CD8-positive, alpha-beta memory T cell (primary cell): ENCODE results near the gene CD81. TPM values are rescaled to one million over a fixed set of nuclear protein-coding genes. Genes with fewer than 3 reads are reported as not detected.

Experiments
- CTCF ChIA-PET: fragments of 350-600 bp; sonication (Branson Sonifier 250); formaldehyde crosslinking; loops from one replicate; lab custom pipeline; 2021; ENCODE audit warnings: antibody characterized with exemption; lab: Charles Lee
- POLR2A ChIA-PET: fragments of 350-600 bp; sonication (Branson Sonifier 250); formaldehyde crosslinking; loops from one replicate; lab custom pipeline; 2021; ENCODE audit warnings: antibody characterized with exemption; lab: Charles Lee
- DNase-seq, 5 donors: peaks; one replicate each; pipeline versions ENCODE4 v3.0.0 to v3.0.0-alpha.2; 2020 to 2022; ENCODE audit warnings: mixed read lengths in 1 of 5
- H3K27ac ChIP-seq: one replicate; pipeline ENCODE4 v1.7.0; 2013; ENCODE audit warnings: low read depth, mild to moderate bottlenecking, low read length, moderate library complexity
- H3K27me3 ChIP-seq: 2 replicates; pipeline ENCODE4 v1.7.0; 2013; ENCODE audit warnings: low read length, mild to moderate bottlenecking; ENCODE audit not compliant: insufficient read depth, poor library complexity, severe bottlenecking
- H3K36me3 ChIP-seq: 2 replicates; pipeline ENCODE4 v1.7.0; 2013; ENCODE audit warnings: mild to moderate bottlenecking, low read length, moderate library complexity; ENCODE audit not compliant: insufficient read depth
- H3K4me1 ChIP-seq: 2 replicates; pipeline ENCODE4 v1.7.0; 2013; ENCODE audit warnings: mild to moderate bottlenecking, low read length, moderate library complexity; ENCODE audit not compliant: insufficient read depth
- H3K4me3 ChIP-seq: 2 replicates; pipeline ENCODE4 v1.7.0; 2013; ENCODE audit warnings: mild to moderate bottlenecking, low read length
- H3K9me3 ChIP-seq: 2 replicates; pipeline ENCODE4 v1.7.0; 2013; ENCODE audit warnings: mild to moderate bottlenecking, low read length
- H3K27ac Mint-ChIP-seq, 8 donors: one replicate each; pipeline ENCODE4 v1.8.0; 2020 to 2021; ENCODE audit warnings: mixed read lengths in 8 of 8, mild to moderate bottlenecking in 6 of 8, inconsistent platforms in 3 of 8, moderate library complexity in 3 of 8
- H3K27me3 Mint-ChIP-seq, 2 donors: one replicate each; pipeline ENCODE4 v1.8.0; 2020 to 2021; ENCODE audit warnings: mixed read lengths in 2 of 2, mild to moderate bottlenecking in 1 of 2, moderate library complexity in 1 of 2
- H3K36me3 Mint-ChIP-seq, 3 donors: one replicate each; pipeline ENCODE4 v1.8.0; 2020 to 2021; ENCODE audit warnings: mixed read lengths in 3 of 3, inconsistent platforms in 1 of 3, mild to moderate bottlenecking in 1 of 3
- H3K4me1 Mint-ChIP-seq, 3 donors: one replicate each; pipeline ENCODE4 v1.8.0; 2020 to 2021; ENCODE audit warnings: mixed read lengths in 3 of 3, inconsistent platforms in 1 of 3, mild to moderate bottlenecking in 1 of 3
- H3K4me3 Mint-ChIP-seq, 7 donors: one replicate each; pipeline ENCODE4 v1.8.0; 2020 to 2021; ENCODE audit warnings: mixed read lengths in 7 of 7, mild to moderate bottlenecking in 6 of 7, moderate library complexity in 4 of 7, inconsistent platforms in 2 of 7
- H3K9me3 Mint-ChIP-seq, 5 donors: one replicate each; pipeline ENCODE4 v1.8.0; 2020 to 2022; ENCODE audit warnings: mixed read lengths in 5 of 5, mild to moderate bottlenecking in 3 of 5, moderate library complexity in 2 of 5, inconsistent platforms in 1 of 5
- polyA plus RNA-seq: library from polyadenylated mRNA; unstranded; fragments of 300-500 nt; fragmentation: Illumina TruSeq; gene quantifications from one replicate; pipeline ENCODE4 v1.2.3, GENCODE V29; 2021
- total RNA-seq, 2 experiments: library from RNA; stranded (reverse); gene quantifications; one replicate each; pipeline ENCODE4 v1.2.3, GENCODE V29; 2021

Gene CD81
- total and polyA plus RNA-seq, 3 experiments from 2014 or later, result 107 to 189 (median 176) TPM

DNA sequence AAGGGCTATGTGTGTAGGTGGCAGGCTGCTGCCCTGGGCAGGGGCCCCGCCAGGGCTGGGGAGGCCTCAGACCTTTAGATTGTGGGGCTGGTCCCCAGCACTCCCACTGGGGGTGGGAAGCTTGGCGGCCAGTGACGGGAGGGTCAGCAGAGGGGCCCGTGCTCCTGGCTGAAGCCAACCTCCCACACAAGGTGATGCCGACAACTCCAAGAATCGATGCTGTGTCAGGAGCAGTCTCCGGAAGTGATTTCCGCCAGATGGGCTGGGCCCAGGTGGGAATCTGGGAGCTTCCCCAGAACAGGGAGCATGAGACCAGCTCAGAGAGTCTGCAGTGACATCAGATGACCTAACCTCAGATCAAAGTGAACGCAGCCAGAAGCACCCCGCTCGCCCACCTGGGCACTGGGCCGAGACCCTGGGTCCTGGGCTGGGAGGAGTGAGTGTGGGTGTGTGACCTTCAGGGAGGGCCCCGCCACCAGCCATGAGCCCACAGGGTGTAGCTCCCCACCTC lies 59.5 kb downstream of the CD81 start:
- Mint-ChIP-seq H3K27me3 (peaks cover 6 to 11% of the 10 kb centered on the region in 2 donors), H3K9me3 (no peaks in the 10 kb centered on the region), H3K36me3 (no peaks in the 10 kb centered on the region), H3K4me3 (no peak overlapping the region), H3K27ac (no peak overlapping the region), H3K4me1 (no peaks in the 10 kb centered on the region)
- no peaks in the 10 kb centered on the region for H3K27me3 ChIP-seq
- no peaks in the 10 kb centered on the region for H3K36me3 ChIP-seq
- H3K9me3 ChIP-seq, result no peaks in the 10 kb centered on the region
- H3K4me3 ChIP-seq, result no peak overlapping the region
- CTCF ChIA-PET, result interaction anchor here (1.0 to 2.9 kb wide), 4 partner anchors 10 to 96 kb away, joined by 3 to 9 read pairs (median 4); no protein-coding TSS in a partner anchor
- POLR2A ChIA-PET, result interaction anchor here (0.6 kb wide), 1 partner anchor 485 kb away, joined by 5 read pairs; no protein-coding TSS in a partner anchor
- no peaks in the 10 kb centered on the region for H3K4me1 ChIP-seq
- peak in 1 of 5 donors; percentile 46 for DNase-seq
- no peak overlapping the region for H3K27ac ChIP-seq

GRCh38 chr11:2437516-2437915 lies 60.4 kb downstream of the CD81 start:
- Histone ChIP-seq H3K27ac (no peak overlapping the region), H3K4me3 (no peak overlapping the region), H3K36me3 (no peaks in the 10 kb centered on the region), H3K4me1 (peaks cover 3% of the 10 kb centered on the region), H3K27me3 (no peaks in the 10 kb centered on the region), H3K9me3 (no peaks in the 10 kb centered on the region)
- peaks cover 3 to 7% (median 7%) of the 10 kb centered on the region in 3 donors for H3K4me1 Mint-ChIP-seq
- no peak overlapping the region for H3K4me3 Mint-ChIP-seq
- peaks cover 6 to 11% of the 10 kb centered on the region in 2 donors for H3K27me3 Mint-ChIP-seq
- no peak overlapping the region for H3K27ac Mint-ChIP-seq
- DNase-seq, result peak in 1 of 5 donors; percentile 29
- ChIA-PET CTCF (interaction anchor here (1.0 to 2.9 kb wide), 4 partner anchors 11 to 95 kb away, joined by 3 to 9 read pairs (median 4); no protein-coding TSS in a partner anchor), POLR2A (no interaction called here)
- no peaks in the 10 kb centered on the region for H3K9me3 Mint-ChIP-seq
- no peaks in the 10 kb centered on the region for H3K36me3 Mint-ChIP-seq

GRCh38 chr11:2439820-2440219 lies 62.7 kb downstream of the CD81 start:
- H3K36me3 Mint-ChIP-seq, result no peaks in the 10 kb centered on the region
- DNase-seq, result no peak
- Histone ChIP-seq H3K27ac (no peak overlapping the region), H3K4me1 (peaks cover 20% of the 10 kb centered on the region), H3K27me3 (no peaks in the 10 kb centered on the region), H3K9me3 (no peaks in the 10 kb centered on the region), H3K36me3 (no peaks in the 10 kb centered on the region), H3K4me3 (no peak overlapping the region)
- no peaks in the 10 kb centered on the region for H3K9me3 Mint-ChIP-seq
- POLR2A ChIA-PET, result no interaction called here
- CTCF ChIA-PET, result interaction anchor here (1.1 kb wide), 1 partner anchor 19 kb away, joined by 4 read pairs; no protein-coding TSS in a partner anchor
- peaks cover 6 to 11% of the 10 kb centered on the region in 2 donors for H3K27me3 Mint-ChIP-seq
- peak overlapping the region in 1 of 8 donors; percentile 68 for H3K27ac Mint-ChIP-seq
- H3K4me1 Mint-ChIP-seq, result peaks cover 14 to 20% (median 17%) of the 10 kb centered on the region in 3 donors
- no peak overlapping the region for H3K4me3 Mint-ChIP-seq

GRCh38 chr11:2440646-2441045 lies 63.5 kb downstream of the CD81 start:
- peak in 1 of 5 donors; percentile 30 for DNase-seq
- H3K4me3 ChIP-seq, result no peak overlapping the region
- CTCF ChIA-PET, result interaction anchor here (1.1 to 2.2 kb wide), 2 partner anchors 91 to 93 kb away, joined by 3 to 10 read pairs; no protein-coding TSS in a partner anchor

GRCh38 chr11:2441171-2441570 lies 64.1 kb downstream of the CD81 start:
- Histone ChIP-seq H3K4me1 (peaks cover 29% of the 10 kb centered on the region), H3K4me3 (no peak overlapping the region), H3K36me3 (no peaks in the 10 kb centered on the region), H3K27me3 (no peaks in the 10 kb centered on the region), H3K27ac (no peak overlapping the region), H3K9me3 (no peaks in the 10 kb centered on the region)
- H3K9me3 Mint-ChIP-seq, result no peaks in the 10 kb centered on the region
- H3K36me3 Mint-ChIP-seq, result no peaks in the 10 kb centered on the region
- H3K4me1 Mint-ChIP-seq, result peaks cover 19 to 28% (median 22%) of the 10 kb centered on the region in 3 donors
- H3K27ac Mint-ChIP-seq, result peak overlapping the region in 1 of 8 donors; percentile 43
- ChIA-PET POLR2A (no interaction called here), CTCF (interaction anchor here (1.1 to 2.2 kb wide), 2 partner anchors 90 to 92 kb away, joined by 3 to 10 read pairs; no protein-coding TSS in a partner anchor)
- DNase-seq, result peak in 1 of 5 donors; percentile 29
- H3K27me3 Mint-ChIP-seq, result peaks cover 10 to 11% of the 10 kb centered on the region in 2 donors
- H3K4me3 Mint-ChIP-seq, result no peak overlapping the region

More at GRCh38 chr11:2440646-2441045, 63.5 kb downstream of the CD81 start:
- H3K36me3 ChIP-seq, result no peaks in the 10 kb centered on the region
- no peaks in the 10 kb centered on the region for H3K9me3 Mint-ChIP-seq
- H3K27me3 Mint-ChIP-seq, result peaks cover 10 to 11% of the 10 kb centered on the region in 2 donors
- no peaks in the 10 kb centered on the region for H3K36me3 Mint-ChIP-seq
- no peak overlapping the region for H3K27ac Mint-ChIP-seq
- H3K4me3 Mint-ChIP-seq, result peak overlapping the region in 1 of 7 donors; percentile 63
- H3K9me3 ChIP-seq, result no peaks in the 10 kb centered on the region
- no peak overlapping the region for H3K27ac ChIP-seq
- no peaks in the 10 kb centered on the region for H3K27me3 ChIP-seq
- H3K4me1 ChIP-seq, result peaks cover 24% of the 10 kb centered on the region
- POLR2A ChIA-PET, result no interaction called here
- H3K4me1 Mint-ChIP-seq, result peaks cover 17 to 25% (median 22%) of the 10 kb centered on the region in 3 donors

- H3K27ac Mint-ChIP-seq, result peak overlapping the region in 4 of 8 donors; percentile 36 to 77 (median 44)
- Histone ChIP-seq H3K4me1 (peaks cover 43% of the 10 kb centered on the region), H3K36me3 (no peaks in the 10 kb centered on the region), H3K27ac (no peak overlapping the region), H3K9me3 (no peaks in the 10 kb centered on the region), H3K4me3 (no peak overlapping the region), H3K27me3 (no peaks in the 10 kb centered on the region)
- ChIA-PET CTCF (interaction anchor here (1.0 to 2.3 kb wide), 3 partner anchors 19 to 90 kb away, joined by 3 to 10 read pairs (median 9); no protein-coding TSS in a partner anchor), POLR2A (no interaction called here)
- no peaks in the 10 kb centered on the region for H3K9me3 Mint-ChIP-seq
- H3K4me1 Mint-ChIP-seq, result peaks cover 28 to 42% (median 32%) of the 10 kb centered on the region in 3 donors
- peaks cover 8 to 11% of the 10 kb centered on the region in 2 donors for H3K27me3 Mint-ChIP-seq
- H3K36me3 Mint-ChIP-seq, result no peaks in the 10 kb centered on the region
- peak in 3 of 5 donors; percentile 43 to 67 (median 56) for DNase-seq
- H3K4me3 Mint-ChIP-seq, result peak overlapping the region in 1 of 7 donors; percentile 34
Measured at GRCh38 chr11:2442589-2442988, 65.5 kb downstream of the CD81 start.

DNA sequence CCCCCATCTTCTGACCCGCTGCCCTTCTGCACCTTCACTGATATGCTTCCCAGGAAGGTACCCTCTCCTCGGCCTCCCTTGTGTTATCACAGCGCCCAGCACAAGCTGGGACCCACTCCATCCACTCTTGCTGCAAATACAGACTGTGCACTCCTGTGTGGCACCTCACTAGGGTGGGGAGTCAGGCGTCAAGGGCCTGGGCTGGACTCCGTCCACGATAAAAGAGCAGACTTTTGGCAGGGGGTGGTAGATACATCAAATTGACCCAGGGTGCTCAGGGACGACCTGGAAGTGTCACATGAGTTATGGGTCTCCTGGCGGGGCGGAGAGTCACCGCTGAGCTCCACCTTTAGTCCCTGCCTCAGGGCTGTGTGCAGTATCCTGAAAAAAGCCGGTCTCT lies 66.3 kb downstream of the CD81 start:
- H3K36me3 ChIP-seq, result no peaks in the 10 kb centered on the region
- no peaks in the 10 kb centered on the region for H3K9me3 ChIP-seq
- Mint-ChIP-seq H3K36me3 (no peaks in the 10 kb centered on the region), H3K27me3 (peaks cover 6 to 7% of the 10 kb centered on the region in 2 donors), H3K27ac (peak overlapping the region in 3 of 8 donors; percentile 9 to 89 (median 47)), H3K4me3 (peak overlapping the region; percentile 30 to 87 (median 49)), H3K4me1 (peaks cover 29 to 46% (median 33%) of the 10 kb centered on the region in 3 donors), H3K9me3 (no peaks in the 10 kb centered on the region)
- no peak overlapping the region for H3K27ac ChIP-seq
- no peak overlapping the region for H3K4me3 ChIP-seq
- DNase-seq, result peak in 1 of 5 donors; percentile 36
- ChIA-PET POLR2A (no interaction called here), CTCF (interaction anchor here (2.3 kb wide), 1 partner anchor 89 kb away, joined by 9 read pairs; no protein-coding TSS in a partner anchor)
- peaks cover 51% of the 10 kb centered on the region for H3K4me1 ChIP-seq
- no peaks in the 10 kb centered on the region for H3K27me3 ChIP-seq
